HG02642 (cell line): ENCODE results near the gene B3GAT1.

ENCODE experiments used
- ATAC-seq: cut with Tn5 transposase; IDR thresholded peaks from one replicate; pipeline ENCODE4 v1.9.1; 2021; ENCODE audit warnings: mild to moderate bottlenecking; ENCODE audit not compliant: unreplicated experiment, poor library complexity

The B3GAT1 gene

DNA sequence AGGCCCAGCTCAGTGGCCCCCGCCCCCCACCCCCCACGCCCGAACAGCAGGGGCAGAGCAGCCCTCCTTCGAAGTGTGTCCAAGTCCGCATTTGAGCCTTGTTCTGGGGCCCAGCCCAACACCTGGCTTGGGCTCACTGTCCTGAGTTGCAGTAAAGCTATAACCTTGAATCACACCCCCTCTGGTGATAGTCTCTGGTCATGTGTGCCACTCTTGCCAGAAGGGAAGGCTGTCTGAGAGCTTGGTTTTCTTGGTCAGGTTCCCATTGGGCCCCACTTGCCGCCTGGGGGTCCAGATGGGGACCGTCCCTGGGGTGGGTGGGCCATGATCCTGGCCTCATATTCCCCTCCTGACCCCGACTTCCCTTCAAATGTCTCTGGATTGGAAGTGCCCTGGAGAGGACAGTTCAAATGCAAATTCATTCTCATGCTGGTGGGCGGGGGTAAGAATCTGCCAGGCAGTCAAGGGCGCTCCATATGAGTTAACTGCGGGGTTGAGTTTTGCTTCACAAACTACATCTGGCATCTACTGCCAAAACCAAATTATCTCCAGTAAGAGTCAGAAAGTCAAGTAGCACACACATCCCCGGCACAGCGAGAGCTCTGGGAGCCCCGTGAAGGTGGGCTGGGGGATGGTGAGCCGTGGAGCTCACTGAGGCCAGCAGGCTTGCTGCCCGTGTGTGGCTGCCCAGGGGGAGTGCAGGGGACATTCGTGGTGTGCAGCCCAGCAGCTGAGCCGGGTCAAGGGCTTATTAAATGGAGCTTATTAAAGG lies 35.7 kb downstream of the B3GAT1 start:
- ATAC-seq: no peak

DNA sequence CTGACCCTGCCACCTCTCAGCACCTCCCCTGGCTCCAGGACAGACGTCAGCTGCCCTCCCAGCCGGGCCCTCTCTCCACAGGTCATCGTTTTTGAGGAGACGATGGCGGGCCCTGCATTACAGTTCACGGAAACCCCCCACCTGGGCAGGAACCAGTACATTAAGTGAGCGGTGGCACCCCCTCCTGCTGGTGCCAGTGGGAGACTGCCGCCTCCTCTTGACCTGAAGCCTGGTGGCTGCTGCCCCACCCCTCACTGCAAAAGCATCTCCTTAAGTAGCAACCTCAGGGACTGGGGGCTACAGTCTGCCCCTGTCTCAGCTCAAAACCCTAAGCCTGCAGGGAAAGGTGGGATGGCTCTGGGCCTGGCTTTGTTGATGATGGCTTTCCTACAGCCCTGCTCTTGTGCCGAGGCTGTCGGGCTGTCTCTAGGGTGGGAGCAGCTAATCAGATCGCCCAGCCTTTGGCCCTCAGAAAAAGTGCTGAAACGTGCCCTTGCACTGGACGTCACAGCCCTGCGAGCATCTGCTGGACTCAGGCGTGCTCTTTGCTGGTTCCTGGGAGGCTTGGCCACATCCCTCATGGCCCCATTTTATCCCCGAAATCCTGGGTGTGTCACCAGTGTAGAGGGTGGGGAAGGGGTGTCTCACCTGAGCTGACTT lies 37.0 kb downstream of the B3GAT1 start:
- no peak for ATAC-seq

DNA sequence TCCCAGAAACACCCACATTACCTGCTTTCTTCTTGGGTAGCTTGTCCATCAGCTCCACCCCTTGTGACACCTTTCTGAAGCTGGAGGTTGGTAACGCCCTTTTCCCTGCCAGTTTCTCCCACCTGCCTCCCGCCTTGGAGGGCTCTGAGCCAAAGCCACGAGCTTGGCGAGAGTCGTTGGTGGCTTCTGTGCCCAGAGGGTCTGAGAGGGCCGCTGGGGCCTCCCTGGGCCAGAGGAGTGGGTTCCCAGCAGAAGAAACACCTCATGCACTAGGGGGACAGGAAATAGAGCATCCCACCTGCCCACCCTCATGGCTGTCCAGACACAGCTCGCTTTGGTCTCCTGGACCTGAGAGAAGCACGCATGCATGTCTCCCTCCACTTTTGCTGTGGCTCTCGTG lies 37.9 kb downstream of the B3GAT1 start:
- no peak for ATAC-seq

DNA sequence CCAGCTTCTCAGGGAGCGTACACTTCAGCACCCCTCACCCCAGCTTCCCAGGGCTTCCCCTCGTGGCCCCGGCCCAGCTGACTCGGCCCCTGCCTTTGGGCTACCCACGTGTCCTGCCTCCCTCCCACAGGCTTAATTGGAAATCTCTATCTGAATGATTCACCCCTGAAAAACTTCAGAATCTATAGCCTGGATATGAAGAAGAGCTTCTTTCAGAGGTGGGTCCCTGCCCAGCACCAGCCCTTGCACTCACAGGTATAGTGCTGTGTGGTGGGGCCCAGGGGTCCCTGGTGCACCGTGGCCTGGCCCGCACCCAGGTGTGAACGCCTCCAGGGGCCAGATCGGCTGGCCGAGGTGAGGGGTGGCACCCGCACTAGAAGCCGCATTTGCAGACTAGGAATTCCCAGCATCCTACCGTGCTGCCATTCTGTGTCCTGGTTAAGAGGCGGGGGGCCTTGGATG lies 38.4 kb downstream of the B3GAT1 start:
- no peak for ATAC-seq

DNA sequence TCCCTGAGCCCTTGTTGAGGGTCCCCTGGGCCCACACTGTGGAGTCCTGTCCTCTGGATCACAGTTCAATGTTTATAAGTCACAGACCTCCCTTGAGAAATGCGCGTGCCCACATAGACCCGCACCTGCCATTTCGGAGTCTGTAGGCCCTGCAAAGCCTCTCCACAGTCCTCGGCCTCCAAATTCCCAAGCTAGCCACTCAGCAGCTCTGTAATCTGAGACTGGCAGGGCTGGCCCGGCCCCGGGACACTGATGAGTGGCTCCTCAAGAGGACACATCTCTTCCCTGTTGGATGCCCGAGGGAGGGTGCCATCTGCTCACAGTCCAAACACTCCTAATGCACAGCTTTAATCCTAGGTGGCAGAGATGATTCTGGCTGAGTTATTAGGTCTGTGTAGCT lies 39.1 kb downstream of the B3GAT1 start:
- ATAC-seq: no peak

DNA sequence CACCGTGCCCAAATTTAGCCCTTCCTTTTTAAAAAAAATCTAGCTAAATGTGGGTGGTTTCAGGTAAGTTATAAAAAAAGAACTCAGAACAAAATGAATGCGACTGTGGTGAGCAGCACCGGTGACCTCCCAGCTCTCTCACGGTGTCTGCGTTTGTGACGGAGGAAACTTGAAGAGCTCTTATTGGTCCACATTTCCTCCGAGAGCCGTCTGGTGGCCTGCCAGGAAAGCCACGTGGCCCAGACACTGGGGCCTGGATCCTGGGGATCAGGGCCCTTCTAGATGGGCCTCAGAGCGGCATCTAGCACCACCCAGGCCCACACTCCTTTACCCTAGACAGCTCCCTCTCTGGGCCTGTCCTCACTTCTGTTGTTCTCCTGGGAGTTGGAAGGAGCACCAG lies 39.5 kb downstream of the B3GAT1 start:
- ATAC-seq: no peak

DNA sequence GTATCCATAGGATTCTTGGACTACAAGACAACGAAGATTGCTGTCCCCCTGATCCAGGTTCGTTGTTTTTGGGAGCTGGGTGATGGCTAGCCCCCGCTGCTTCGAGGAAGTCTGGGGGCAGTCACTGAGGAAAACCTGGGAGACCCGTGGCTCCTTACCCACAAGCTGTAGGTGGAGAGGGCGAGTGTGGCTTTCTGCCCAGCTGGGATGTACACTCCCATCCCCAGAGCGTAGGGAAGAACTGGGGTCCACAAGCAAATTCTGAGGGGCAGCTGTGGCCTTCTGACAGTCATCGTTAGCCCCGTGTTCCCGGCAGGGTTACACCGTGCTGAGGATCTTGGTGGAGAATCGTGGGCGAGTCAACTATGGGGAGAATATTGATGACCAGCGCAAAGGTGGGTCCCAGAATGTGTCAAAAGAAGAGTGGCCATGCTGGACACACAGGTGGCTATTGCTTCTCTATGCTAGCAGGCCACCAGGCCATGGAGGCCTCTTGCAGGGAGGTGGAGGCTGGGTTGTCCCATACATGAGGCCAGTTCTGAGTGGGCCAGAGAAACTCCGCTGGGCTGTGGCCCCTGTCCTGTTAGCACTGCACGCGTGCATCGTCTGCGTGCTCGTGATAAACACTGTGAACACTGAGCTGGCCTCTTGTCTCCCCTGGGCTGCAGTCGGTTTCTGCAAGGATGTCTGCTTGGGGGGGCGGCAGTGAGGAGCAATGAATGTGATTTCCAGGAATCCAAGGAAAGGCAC lies 40.4 kb downstream of the B3GAT1 start:
- ATAC-seq: no peak

DNA sequence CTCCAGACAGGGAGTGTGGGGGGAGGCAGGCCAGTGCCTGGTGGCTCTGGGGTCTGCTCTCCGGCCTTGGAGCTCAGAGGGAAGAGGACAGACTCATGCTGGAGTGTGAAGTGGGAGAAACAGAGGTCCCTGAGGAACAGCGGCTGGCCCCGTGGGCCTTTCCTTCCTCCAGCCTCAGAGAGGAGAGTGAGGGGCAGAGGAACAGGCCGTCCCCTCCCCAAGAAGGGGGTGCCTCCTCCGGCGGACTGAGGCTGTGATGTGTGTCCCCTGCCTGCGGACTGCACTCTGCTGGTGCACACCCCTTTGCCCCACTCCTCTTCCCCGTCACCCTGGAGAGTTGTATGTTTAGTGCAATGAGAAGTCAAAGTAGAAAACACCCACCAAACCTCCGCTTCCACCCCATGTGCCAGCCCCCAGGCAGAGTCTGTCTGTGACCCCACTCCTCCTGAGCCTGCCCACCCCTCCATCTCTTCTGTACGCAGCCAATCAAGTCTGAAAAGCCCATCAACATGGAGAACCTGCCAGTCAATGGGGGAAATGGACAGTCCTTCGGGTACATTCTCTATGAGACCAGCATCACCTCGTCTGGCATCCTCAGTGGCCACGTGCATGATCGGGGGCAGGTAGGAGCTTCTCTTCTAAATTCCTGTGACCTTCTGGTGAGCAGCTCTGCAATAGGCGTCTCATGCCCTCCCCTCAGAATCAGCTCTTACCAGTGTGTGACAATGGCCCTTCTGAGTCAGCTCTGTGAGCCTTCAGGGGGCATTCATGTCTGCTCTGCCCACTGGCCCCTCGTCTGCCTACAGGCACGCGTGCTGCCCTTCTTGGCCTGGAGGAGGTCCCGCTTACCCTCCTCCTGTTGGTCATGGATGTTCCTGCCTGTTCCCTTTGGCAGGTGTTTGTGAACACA lies 41.3 kb downstream of the B3GAT1 start:
- ATAC-seq: no peak

DNA sequence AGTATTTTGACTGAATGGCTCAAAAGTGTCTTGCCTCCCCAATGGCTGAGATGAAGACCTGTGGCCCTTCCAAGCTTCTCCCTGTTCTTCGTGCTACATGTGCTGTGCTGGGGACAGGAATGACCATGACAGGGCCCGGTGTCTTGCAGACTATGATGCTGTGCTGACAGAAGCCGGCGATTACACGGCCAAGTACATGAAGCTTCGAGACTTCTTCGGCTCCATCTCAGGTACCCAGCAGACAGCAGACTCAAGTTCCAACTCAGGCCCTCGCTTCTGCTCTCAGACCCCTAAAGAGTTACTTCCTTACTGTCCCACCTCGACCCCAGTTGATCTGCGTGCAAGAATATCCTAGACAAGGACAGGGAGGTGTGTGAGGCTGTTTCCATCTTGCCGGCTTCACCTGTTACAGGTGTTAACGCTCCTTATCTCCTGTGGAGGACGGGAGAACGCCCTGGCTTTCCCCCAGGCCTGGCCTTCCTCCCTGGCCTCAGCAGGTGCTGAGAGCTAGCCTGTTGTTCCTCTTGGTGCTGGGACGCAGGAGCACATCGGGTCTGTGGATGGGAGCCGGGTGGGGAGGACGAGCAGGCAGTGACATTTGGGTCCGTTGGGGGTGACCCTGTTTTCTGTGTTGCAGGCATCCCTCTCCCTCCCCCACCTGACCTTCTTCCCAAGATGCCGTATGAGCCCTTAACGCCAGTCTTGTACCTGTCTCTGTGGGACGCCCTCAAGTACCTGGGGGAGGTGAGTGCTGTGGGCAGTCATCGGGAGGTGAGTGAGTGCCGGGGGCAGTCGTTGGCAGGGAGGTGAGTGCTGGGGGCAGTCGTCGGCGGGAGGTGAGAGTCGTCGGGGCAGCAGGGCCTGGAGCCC lies 42.2 kb downstream of the B3GAT1 start:
- no peak for ATAC-seq

DNA sequence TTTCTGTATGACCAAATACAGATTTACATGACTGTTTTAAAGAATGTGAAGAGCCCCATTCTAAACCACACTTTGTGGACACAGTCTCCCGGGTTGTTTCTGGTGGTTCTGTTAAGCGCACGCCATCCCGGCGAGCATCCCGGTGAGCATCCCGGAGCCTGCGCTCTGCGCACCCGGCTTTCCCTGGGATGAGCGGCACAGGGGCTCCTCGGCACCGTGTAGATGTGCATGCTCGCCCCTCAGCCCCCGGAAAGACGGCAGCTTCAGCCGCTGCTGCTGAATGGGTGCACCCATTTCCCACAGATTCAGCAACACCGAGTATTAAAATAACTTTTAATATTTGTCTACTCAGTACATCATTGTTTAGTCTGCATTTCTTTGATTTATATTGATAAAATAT lies 44.3 kb downstream of the B3GAT1 start:
- ATAC-seq: no peak

DNA sequence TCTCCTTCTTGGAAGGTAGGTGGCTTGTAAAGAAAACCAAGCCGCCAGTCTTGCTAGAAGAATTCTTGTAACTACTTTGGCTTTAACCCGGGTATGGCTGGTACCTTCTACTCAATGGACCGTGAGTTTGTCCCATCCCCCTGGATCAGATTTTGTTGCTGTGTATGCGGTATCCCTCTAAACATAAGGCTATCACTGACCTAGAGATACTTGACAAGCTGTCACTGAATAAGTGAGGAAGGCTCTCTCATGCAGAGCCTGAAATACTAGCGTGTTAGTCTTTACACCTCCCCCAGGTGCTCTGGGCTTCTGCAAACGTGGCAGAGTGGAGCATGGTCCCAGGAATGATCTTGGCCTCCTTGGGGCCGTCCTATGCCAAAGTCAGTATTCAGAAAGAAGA lies 45.8 kb downstream of the B3GAT1 start:
- no peak for ATAC-seq

DNA sequence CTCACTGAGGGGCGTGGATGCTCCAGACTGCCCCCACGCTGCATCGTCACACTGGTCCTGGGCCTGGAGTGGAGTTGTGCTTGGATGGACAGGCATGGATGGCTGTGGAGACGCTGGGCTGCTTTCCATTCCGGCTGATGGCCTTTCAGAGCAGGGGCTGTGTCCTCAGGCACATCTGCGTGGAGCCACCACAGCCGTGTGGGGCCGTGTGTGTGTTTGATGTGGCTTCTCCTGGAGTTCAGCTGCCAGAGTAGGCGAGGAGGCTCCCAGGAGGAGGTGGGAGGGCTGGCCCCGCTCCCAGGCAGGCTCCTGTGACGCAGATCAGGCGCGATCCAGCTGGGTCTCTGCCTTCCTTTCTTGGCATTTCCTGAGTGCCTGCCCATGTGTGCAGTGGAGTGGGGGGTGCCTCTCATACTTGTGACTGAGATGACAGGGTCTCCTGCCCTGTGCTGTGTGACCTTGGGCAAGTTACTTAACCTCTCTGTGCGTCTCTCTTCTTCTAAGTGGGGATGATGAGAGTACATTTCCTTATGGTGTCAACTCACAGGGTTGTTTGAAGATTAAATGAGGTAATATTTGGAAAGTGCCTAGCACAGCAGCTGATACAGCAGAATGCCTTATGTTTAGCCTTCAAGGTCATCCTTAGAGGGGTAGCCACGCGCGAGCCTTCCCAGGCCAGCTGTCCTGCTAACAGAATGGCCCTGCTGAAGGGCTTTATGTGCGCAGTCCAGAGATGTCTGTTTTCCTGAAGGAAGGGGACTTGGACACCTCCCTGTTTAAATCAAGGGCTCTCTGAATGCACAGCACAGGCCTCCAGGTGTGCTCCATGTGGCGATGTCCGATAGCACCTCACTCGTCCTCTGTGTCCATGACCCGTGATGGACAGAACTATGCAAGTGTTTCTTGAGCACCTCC lies 46.8 kb downstream of the B3GAT1 start:
- no peak for ATAC-seq

DNA sequence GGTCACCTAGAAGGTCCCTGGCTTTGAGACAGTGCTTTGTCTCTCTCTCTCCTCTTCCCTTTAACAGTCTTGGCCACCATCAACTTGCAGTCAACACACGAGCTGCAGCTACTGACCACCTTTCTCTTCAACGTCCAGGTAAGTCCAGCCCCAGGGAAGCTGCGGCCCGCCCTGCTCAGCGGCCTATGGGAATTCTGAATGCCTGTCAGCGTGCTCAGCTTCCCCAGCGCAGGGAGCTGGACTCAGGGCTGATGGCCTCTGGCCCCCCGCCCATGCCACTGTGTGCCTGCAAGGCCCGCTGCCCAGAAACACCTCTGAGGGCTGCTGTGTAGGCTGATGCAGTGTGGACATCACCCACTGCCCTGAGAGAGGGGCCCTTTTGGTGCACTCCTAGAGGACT lies 47.8 kb downstream of the B3GAT1 start:
- ATAC-seq: no peak

DNA sequence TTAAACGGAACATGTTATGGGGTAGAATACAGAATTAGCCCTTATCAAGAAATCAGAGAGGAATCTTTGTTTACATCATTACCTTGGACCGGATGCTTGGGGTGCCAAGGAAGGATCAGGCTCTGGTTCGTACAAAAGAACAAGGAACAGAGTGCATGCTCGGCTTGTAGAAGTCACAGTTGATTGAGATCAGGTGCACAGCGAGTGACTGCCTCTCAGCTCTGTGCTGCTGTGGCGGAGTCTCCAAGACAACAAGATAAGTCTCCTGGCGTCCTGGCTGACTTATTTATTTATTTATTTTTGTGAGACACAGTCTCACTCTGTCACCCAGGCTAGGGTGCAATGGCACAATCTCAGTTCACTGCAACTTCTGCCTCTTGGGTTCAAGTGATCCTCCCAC lies 48.5 kb downstream of the B3GAT1 start:
- ATAC-seq: no peak

DNA sequence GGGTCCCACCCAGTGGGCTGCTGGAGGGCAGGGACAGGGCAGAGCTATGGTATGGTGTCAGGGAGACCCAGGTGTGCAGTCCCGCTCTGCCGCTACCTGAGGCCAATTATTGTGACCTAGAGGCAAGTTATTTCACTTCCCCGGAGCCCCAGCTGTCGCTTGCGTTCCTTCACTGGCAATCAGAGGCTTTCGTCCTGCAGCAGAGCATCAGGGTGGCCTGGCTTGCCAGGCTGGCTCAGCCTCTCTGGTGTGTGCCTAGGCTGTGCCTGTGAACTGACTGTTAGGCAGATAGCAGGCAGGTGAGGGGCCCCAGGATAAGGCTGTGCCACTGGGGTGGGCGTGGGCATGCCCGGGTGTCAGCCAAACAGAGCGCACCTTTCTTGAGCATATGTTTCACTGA lies 48.9 kb downstream of the B3GAT1 start:
- no peak for ATAC-seq

DNA sequence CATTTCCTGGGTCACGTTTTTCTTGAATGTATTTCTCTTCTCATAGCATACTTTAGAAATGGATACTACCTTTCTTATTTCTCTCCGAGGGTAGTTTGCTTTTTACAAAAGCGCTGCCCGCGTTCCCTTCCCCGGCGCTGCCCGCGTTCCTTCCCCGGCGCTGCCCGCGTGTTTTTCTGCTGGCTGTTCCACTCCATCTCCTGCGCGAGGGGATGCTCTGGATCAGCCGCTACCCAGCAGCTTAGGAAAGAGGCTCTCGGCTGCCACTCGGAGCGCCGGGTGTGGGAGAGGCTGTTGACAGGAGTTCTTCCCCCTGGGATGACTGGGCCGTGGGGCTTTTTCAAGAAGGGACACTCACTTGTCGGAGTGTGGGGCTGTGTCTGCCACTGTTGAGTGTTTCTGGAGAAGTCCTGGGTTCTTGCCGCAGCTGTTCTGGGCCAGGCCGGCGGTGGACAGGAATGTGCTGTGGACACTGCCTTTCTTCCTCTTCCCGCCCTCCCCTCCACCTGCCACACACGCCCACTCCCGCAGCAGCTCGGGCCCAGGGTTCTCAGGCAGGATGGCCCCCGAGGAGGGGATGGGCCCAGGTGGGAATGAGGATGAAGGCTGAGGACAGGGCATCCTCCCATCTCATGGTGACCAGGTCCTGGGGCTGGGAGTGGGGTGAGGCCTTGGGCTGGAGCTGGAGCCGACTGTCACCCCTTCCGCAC lies 49.7 kb downstream of the B3GAT1 start:
- no peak for ATAC-seq

DNA sequence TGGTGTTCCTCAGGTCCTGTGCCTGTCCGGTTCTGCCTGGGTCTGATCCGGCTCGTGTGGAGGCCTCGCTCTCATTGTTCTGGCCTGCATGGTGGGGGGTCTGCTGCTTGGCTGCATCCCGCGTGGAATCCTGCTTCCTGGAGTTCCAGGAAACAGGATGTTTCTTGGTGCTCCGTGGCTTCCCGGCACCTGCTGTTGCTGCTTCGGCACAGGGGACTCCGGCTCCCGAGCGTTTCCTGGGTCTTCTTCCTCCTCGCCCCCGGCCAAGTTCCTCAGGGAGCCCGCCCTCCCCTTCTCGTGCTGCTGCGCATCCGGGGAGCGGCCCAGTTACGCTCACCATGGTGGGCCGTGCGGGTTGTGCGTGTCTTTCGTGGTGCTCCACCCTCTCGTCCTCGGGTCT lies 50.4 kb downstream of the B3GAT1 start:
- ATAC-seq: no peak
